ENCODE results near the gene ELP4. TPM values are rescaled to one million over a fixed set of nuclear protein-coding genes. Genes with fewer than 3 reads are reported as not detected.

The ELP4 gene
- total RNA-seq, 1 experiment from 2014 or later, result 15.2 TPM

DNA sequence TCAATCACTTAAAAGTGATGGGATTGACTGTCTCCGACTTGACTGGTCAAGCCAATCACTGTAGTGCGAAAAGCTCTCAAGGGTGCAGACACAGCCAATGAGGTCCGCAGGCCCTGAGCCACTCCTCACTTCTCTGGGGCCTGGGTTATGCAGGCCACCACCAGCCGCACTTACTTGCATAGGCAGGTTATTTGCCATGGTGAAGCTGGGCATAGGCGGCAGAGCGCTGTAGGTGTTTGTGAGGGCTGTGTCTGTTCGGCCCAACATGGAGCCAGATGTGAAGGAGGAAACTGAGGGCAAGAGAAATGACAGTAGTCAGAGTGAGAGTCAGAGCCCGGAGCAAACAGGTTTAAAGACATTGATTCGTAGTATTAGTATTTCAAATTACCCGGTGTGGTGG lies 283.7 kb downstream of the ELP4 start:
- no peak overlapping the region for H3K56ac ChIP-seq (ENCODE audit: insufficient read length, low read depth, low read length)
- no peaks in the 10 kb centered on the region for H3K4me1 ChIP-seq (ENCODE audit: insufficient read depth, low read length)
- H3K23me2 ChIP-seq (ENCODE audit: insufficient read length, low read depth, low read length, poor library complexity, severe bottlenecking), result peaks cover 7% of the 10 kb centered on the region
- peaks cover 24% of the 10 kb centered on the region for H3K27me3 ChIP-seq (ENCODE audit: insufficient read depth, low read length)
- no peak overlapping the region for H3T11ph ChIP-seq (ENCODE audit: low read length)
- Mint-ChIP-seq H3K4me1 (peaks cover 15 to 28% of the 10 kb centered on the region in 2 experiments), H3K4me3 (no peak overlapping the region), H3K9me3 (no peaks in the 10 kb centered on the region; a peak in 2 of 5 replicates), H3K36me3 (ENCODE audit: insufficient read depth in 1 of 3, low read depth in 3 of 3) (no peaks in the 10 kb centered on the region), H3K27ac (no peak overlapping the region), H3K27me3 (ENCODE audit: low read depth) (peaks cover 59% of the 10 kb centered on the region)
- no peak overlapping the region for H2AFZ ChIP-seq (ENCODE audit: low read length)
- no peak for DNase-seq
- H3K79me2 ChIP-seq (ENCODE audit: insufficient read depth, low read length), result no peaks in the 10 kb centered on the region
- H4K8ac ChIP-seq (replicated peaks; ENCODE audit: insufficient read length, low read depth, low read length), result no peak overlapping the region
- no peaks in the 10 kb centered on the region for H3K79me1 ChIP-seq (ENCODE audit: insufficient read depth, low read depth, low read length, poor library complexity, severe bottlenecking)
- H3K4me2 ChIP-seq (ENCODE audit: insufficient read depth, insufficient read length, low read length), result no peak overlapping the region
- no peak overlapping the region for H3K4ac ChIP-seq (ENCODE audit: low read depth, low read length)
- H4K20me1 ChIP-seq (ENCODE audit: control insufficient read depth, insufficient read depth, insufficient read length), result no peaks in the 10 kb centered on the region
- H3K14ac ChIP-seq (ENCODE audit: insufficient read depth, low read length), result no peak overlapping the region
- no peak overlapping the region for H2BK12ac ChIP-seq (ENCODE audit: insufficient read length, low read depth, low read length)
- no peak overlapping the region for H2BK120ac ChIP-seq (ENCODE audit: low read depth, low read length, poor library complexity, severe bottlenecking)
- H2BK15ac ChIP-seq (ENCODE audit: low read depth, low read length), result no peak overlapping the region
- H4K91ac ChIP-seq (ENCODE audit: insufficient read length, low read depth, low read length), result no peak overlapping the region
- no peak for TF ChIP-seq CTCF (conservative IDR thresholded peaks at IDR 0.05)
- H2BK20ac ChIP-seq (ENCODE audit: low read depth, low read length, poor library complexity, severe bottlenecking), result no peak overlapping the region
- no peak overlapping the region for H3K27ac ChIP-seq (ENCODE audit: insufficient read length, low read depth, low read length)
- H3K9me3 ChIP-seq (ENCODE audit: control insufficient read depth, low read depth, low read length), result no peaks in the 10 kb centered on the region
- no peak overlapping the region for H2BK5ac ChIP-seq (ENCODE audit: insufficient read length, low read length)
- H2AK5ac ChIP-seq (ENCODE audit: insufficient read length, low read length), result no peak overlapping the region
- H4K5ac ChIP-seq (ENCODE audit: insufficient read length, low read depth, low read length), result no peak overlapping the region
- no peak overlapping the region for H3K23ac ChIP-seq (ENCODE audit: insufficient read length, low read depth, low read length)
- no peak overlapping the region for H3K18ac ChIP-seq (ENCODE audit: insufficient read length, low read depth, low read length)
- no peak overlapping the region for H3K9ac ChIP-seq (ENCODE audit: extremely low read depth, insufficient read length, low read length)
- WGBS (ENCODE audit: extremely low coverage, insufficient read length, low lambda C conversion rate), result no CpG with 5 or more reads among the region's 10 CpGs

Measured in H9 (cell line).